Activated effector memory CD4-positive, alpha-beta T cell treated with Interleukin-2 at 50 U/mL for 16 hours (primary cell): ENCODE data around the gene ADORA2B.
"Not testable (repeated sequence)": the region's sequence is repeated elsewhere in the genome, so short reads cannot be mapped to it uniquely, and the experiment has no call there.

ENCODE experiments used
- DNase-seq: peaks from one replicate; pipeline ENCODE4 v3.0.0-alpha.2; 2020

The ADORA2B gene

GRCh38 chr17:15957206-15957605, 12.3 kb downstream of the ADORA2B start:
- DNase-seq: no peak

GRCh38 chr17:15957608-15958307, 12.8 kb downstream of the ADORA2B start:
- no peak for DNase-seq

- DNase-seq: no peak
These were observed 13.5 kb downstream of the ADORA2B start for GRCh38 chr17:15958484-15958854.

- DNase-seq: no peak
These were observed 18.8 kb downstream of the ADORA2B start for GRCh38 chr17:15963670-15964110.

GRCh38 chr17:15965528-15965927, 20.6 kb downstream of the ADORA2B start:
- no peak for DNase-seq

- no peak for DNase-seq
These were observed 21.4 kb downstream of the ADORA2B start for GRCh38 chr17:15966183-15966878.

- DNase-seq: no peak
These were observed 21.9 kb downstream of the ADORA2B start for GRCh38 chr17:15966879-15967248.

GRCh38 chr17:15967706-15968399, 22.9 kb downstream of the ADORA2B start:
- no peak for DNase-seq

- no peak for DNase-seq
These were observed 24.5 kb downstream of the ADORA2B start for GRCh38 chr17:15969463-15969862.

GRCh38 chr17:15970500-15970899, 25.6 kb downstream of the ADORA2B start:
- no peak for DNase-seq

GRCh38 chr17:15971098-15971678, 26.3 kb downstream of the ADORA2B start:
- no peak for DNase-seq

- no peak for DNase-seq
These were observed 27.0 kb downstream of the ADORA2B start for GRCh38 chr17:15971882-15972281.

- no peak for DNase-seq
These were observed 27.6 kb downstream of the ADORA2B start for GRCh38 chr17:15972497-15972951.

- no peak for DNase-seq
These were observed 28.1 kb downstream of the ADORA2B start for GRCh38 chr17:15973016-15973415.

GRCh38 chr17:15973834-15974233, 28.9 kb downstream of the ADORA2B start:
- no peak for DNase-seq

- no peak for DNase-seq
These were observed 33.0 kb downstream of the ADORA2B start for GRCh38 chr17:15977894-15978293.

- DNase-seq: no peak
These were observed 33.7 kb downstream of the ADORA2B start for GRCh38 chr17:15978606-15979005.

GRCh38 chr17:15979013-15979412, 34.1 kb downstream of the ADORA2B start:
- DNase-seq: not testable (repeated sequence)

- no peak for DNase-seq
These were observed 36.3 kb downstream of the ADORA2B start for GRCh38 chr17:15981208-15981607.

GRCh38 chr17:15981646-15982580, 37.0 kb downstream of the ADORA2B start:
- DNase-seq: no peak

- no peak for DNase-seq
These were observed 51.4 kb downstream of the ADORA2B start for GRCh38 chr17:15996322-15996721.

GRCh38 chr17:15998031-15998562, 53.2 kb downstream of the ADORA2B start:
- no peak for DNase-seq
